ENCODE results near the gene ATRIP.

GRCh38 chr3:48425281-48425812 lies 21.2 kb upstream of the ATRIP start:
- TF ChIP-seq, protein P1, sequence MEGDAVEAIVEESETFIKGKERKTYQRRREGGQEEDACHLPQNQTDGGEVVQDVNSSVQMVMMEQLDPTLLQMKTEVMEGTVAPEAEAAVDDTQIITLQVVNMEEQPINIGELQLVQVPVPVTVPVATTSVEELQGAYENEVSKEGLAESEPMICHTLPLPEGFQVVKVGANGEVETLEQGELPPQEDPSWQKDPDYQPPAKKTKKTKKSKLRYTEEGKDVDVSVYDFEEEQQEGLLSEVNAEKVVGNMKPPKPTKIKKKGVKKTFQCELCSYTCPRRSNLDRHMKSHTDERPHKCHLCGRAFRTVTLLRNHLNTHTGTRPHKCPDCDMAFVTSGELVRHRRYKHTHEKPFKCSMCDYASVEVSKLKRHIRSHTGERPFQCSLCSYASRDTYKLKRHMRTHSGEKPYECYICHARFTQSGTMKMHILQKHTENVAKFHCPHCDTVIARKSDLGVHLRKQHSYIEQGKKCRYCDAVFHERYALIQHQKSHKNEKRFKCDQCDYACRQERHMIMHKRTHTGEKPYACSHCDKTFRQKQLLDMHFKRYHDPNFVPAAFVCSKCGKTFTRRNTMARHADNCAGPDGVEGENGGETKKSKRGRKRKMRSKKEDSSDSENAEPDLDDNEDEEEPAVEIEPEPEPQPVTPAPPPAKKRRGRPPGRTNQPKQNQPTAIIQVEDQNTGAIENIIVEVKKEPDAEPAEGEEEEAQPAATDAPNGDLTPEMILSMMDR (IDR thresholded peaks at IDR 0.05) = no peak
- no peak for TF ChIP-seq POLR2A (IDR thresholded peaks at IDR 0.05)

All from lower leg skin (tissue), 3 donors.